ENCODE results near the gene NR3C2.
"Not testable (repeated sequence)": the region's sequence is repeated elsewhere in the genome, so short reads cannot be mapped to it uniquely, and the experiment has no call there.

Gene NR3C2

DNA sequence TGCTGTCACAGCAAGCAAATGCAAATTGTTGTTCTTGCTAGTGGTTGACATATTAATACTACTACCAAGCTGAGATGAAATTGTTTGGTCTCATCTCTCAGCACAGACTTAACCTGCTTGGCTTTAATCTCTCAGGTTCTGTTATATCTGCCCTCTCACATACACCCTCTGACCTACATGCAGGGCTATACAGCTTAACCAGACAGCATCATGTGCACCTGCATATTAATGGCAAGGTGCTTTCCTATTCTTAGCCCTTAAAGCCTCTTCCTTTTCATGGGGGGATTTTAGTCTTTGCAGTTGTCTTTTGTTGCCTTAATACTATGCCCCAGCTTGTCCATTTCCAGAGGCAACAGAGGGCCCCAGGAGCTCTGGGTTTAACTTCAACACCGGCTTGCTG is 114.5 kb downstream of the NR3C2 start:
- Mint-ChIP-seq H3K4me1 (peaks cover 33% of the 10 kb centered on the region), H3K36me3 (no peaks in the 10 kb centered on the region), H3K9me3 (peaks cover 4% of the 10 kb centered on the region), H3K4me3 (no peak overlapping the region), H3K27ac (no peak overlapping the region)
- DNase-seq (ENCODE audit: low spot score in 2 of 2): no peak
- no peak for ATAC-seq

DNA sequence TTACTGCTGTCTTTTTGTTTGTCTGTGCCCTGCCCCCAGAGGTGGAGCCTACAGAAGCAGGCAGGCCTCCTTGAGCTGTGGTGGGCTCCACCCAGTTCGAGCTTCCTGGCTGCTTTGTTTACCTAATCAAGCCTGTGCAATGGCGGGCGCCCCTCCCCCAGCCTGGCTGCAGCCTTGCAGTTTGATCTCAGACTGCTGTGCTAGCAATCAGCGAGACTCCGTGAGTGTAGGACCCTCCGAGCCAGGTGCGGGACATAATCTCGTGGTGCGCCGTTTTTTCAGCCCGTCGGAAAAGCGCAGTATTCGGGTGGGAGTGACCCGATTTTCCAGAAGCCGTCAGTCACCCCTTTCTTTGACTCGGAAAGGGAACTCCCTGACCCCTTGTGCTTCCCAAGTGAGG is 118.9 kb downstream of the NR3C2 start:
- ATAC-seq; H3K4me3 Mint-ChIP-seq; H3K27ac Mint-ChIP-seq; H3K9me3 Mint-ChIP-seq; DNase-seq (ENCODE audit: low spot score in 2 of 2); H3K36me3 Mint-ChIP-seq: not testable (repeated sequence)
- peaks cover 24% of the 10 kb centered on the region for H3K4me1 Mint-ChIP-seq

DNA sequence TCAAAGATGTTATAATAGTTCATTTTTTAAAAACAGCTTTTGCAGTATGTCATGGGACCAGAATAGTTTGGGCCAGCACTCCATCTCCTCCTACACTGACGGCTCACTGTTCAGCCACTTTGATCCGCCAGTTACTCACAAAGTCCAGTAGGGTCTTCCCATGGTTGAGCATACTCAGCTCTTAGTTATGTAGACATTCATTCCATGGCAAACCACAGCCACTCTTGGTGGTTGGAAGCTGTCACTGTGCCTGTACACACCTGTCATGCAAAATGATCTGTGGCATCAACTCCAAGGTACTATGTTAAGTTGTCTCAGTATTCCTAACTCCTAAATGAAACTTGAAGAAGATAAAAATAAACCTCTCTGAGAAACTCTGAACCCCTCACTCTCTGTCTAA is 127.2 kb downstream of the NR3C2 start:
- no peaks in the 10 kb centered on the region for H3K9me3 Mint-ChIP-seq
- no peaks in the 10 kb centered on the region for H3K36me3 Mint-ChIP-seq
- no peak overlapping the region for H3K4me3 Mint-ChIP-seq

DNA sequence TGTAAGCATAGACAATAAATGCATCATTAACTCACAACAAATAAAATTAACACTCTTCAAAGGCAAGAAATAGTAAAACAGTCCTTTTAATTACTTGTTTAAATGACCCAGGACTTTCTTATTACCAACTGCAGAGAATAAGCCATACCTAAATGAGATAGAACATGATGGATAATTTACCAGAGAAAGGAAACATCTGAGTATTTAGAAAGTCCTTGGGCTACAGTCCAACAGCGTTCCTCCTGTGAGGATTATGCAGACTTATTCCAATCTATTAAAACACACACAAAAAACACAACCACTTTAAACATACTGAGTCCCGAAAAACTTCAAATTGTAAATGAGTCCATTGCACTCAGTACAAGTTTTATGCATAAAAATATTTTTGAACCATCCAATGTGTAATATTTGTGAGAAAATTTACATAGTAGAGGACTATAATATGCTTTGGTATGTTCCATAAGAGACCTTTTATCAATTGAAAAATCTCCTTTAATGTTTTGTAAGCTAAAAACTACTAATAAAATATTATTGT is 129.2 kb downstream of the NR3C2 start:
- ATAC-seq: no peak
- H3K36me3 Mint-ChIP-seq: no peaks in the 10 kb centered on the region

More for the DNA sequence above, 127.2 kb downstream of the NR3C2 start:
- no peak for DNase-seq (ENCODE audit: low spot score in 2 of 2)
- ATAC-seq: peak; percentile 57
- Mint-ChIP-seq H3K4me1 (peaks cover 12% of the 10 kb centered on the region), H3K27ac (no peak overlapping the region)

GRCh38 chr4:148311526-148311925 is 130.7 kb downstream of the NR3C2 start:
- ATAC-seq (peak; percentile 83), DNase-seq (ENCODE audit: low spot score in 2 of 2) (no peak)
- no peaks in the 10 kb centered on the region for H3K9me3 Mint-ChIP-seq
- H3K4me1 Mint-ChIP-seq: peaks cover 12% of the 10 kb centered on the region
- H3K27ac Mint-ChIP-seq: no peak overlapping the region
- H3K36me3 Mint-ChIP-seq: no peaks in the 10 kb centered on the region
- no peak overlapping the region for H3K4me3 Mint-ChIP-seq

More for the DNA sequence above, 129.2 kb downstream of the NR3C2 start:
- H3K4me1 Mint-ChIP-seq: peaks cover 12% of the 10 kb centered on the region
- H3K4me3 Mint-ChIP-seq: no peak overlapping the region
- DNase-seq (ENCODE audit: low spot score in 2 of 2): no peak
- H3K27ac Mint-ChIP-seq: no peak overlapping the region
- H3K9me3 Mint-ChIP-seq: no peaks in the 10 kb centered on the region

DNA sequence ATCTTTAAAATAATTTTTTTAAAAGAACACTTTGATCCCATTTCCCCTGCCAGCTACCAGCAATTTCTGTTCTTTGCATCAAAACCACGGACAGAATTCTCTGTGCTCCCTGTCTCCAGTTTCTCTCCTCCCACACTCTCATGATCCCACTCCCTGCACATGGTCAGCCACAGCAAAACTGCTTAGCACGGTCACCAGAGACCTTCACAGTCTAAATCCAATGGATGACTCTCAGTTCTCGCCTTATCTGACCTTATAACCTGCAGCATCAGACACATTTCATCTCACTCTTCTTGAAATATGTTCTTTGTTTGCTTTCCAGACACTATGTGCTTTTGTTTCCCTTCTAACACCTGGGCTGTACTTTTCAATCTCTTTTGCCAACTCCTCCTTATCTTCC is 131.5 kb downstream of the NR3C2 start:
- Mint-ChIP-seq H3K9me3 (no peaks in the 10 kb centered on the region), H3K27ac (no peak overlapping the region), H3K4me3 (no peak overlapping the region), H3K36me3 (no peaks in the 10 kb centered on the region), H3K4me1 (peaks cover 12% of the 10 kb centered on the region)
- DNase-seq (ENCODE audit: low spot score in 2 of 2) (no peak), ATAC-seq (no peak)

GRCh38 chr4:148305751-148306150 is 136.5 kb downstream of the NR3C2 start:
- DNase-seq (ENCODE audit: low spot score in 2 of 2) (no peak), ATAC-seq (no peak)
- no peak overlapping the region for H3K27ac Mint-ChIP-seq
- no peaks in the 10 kb centered on the region for H3K4me1 Mint-ChIP-seq
- no peaks in the 10 kb centered on the region for H3K36me3 Mint-ChIP-seq
- peaks cover 3% of the 10 kb centered on the region for H3K9me3 Mint-ChIP-seq
- H3K4me3 Mint-ChIP-seq: no peak overlapping the region

- H3K4me3 Mint-ChIP-seq: no peak overlapping the region
- DNase-seq (ENCODE audit: low spot score in 2 of 2) (no peak), ATAC-seq (no peak)
- no peaks in the 10 kb centered on the region for H3K4me1 Mint-ChIP-seq
- H3K36me3 Mint-ChIP-seq: no peaks in the 10 kb centered on the region
- H3K27ac Mint-ChIP-seq: no peak overlapping the region
- H3K9me3 Mint-ChIP-seq: peaks cover 3% of the 10 kb centered on the region
These were observed 139.8 kb downstream of the NR3C2 start for GRCh38 chr4:148302416-148302815.

DNA sequence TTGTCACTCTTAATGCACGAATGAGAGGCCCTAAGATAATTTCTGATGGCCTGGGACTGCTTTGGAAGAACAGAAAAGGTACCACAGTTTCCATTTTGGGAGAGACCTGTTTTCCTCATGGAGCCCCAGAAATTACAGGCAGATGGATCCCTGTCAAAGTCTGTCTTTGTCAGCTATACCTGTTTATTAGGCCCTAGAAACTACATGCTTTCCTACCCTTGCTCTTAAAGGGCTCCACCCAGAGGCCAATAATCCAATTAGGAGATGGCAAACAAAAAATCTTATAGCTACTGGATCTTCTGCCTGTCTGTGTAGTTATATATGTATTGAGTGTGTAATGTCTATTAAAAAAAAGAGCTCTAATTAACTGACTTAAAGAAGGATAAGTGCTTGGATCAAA is 141.3 kb downstream of the NR3C2 start:
- ATAC-seq: no peak
- no peak overlapping the region for H3K27ac Mint-ChIP-seq
- peaks cover 3% of the 10 kb centered on the region for H3K9me3 Mint-ChIP-seq
- H3K36me3 Mint-ChIP-seq: no peaks in the 10 kb centered on the region
- H3K4me1 Mint-ChIP-seq: peaks cover under 1% of the 10 kb centered on the region
- H3K4me3 Mint-ChIP-seq: no peak overlapping the region
- DNase-seq (ENCODE audit: low spot score in 2 of 2): no peak

DNA sequence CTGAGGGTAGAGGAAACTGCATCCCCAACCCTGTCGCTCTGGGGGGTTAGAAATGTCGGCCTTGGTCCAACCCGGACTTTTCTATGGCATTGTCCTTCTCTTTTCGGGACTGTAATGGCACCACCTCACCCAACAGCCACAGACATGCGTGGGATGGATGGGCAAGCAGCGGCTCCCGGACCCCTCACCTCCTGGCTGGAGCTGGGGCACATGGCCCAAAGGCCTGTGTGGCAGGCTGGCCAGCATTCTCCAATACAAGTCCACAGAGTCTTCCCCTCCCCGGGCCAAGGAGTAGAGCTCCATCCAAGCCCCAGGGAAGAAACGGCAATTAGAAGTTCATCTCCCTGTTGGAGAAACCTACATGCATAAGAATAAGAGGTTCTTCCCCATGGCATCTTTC is 142.9 kb downstream of the NR3C2 start:
- no peak for ATAC-seq
- H3K27ac Mint-ChIP-seq: no peak overlapping the region
- DNase-seq (ENCODE audit: low spot score in 2 of 2): no peak
- H3K4me3 Mint-ChIP-seq: no peak overlapping the region
- no peaks in the 10 kb centered on the region for H3K36me3 Mint-ChIP-seq
- peaks cover 8% of the 10 kb centered on the region for H3K4me1 Mint-ChIP-seq
- peaks cover 3% of the 10 kb centered on the region for H3K9me3 Mint-ChIP-seq

- Mint-ChIP-seq H3K4me1 (peaks cover 8% of the 10 kb centered on the region), H3K27ac (no peak overlapping the region), H3K9me3 (peaks cover 3% of the 10 kb centered on the region), H3K4me3 (no peak overlapping the region), H3K36me3 (no peaks in the 10 kb centered on the region)
- DNase-seq (ENCODE audit: low spot score in 2 of 2) (no peak), ATAC-seq (no peak)
These were observed 145.7 kb downstream of the NR3C2 start for GRCh38 chr4:148296498-148296897.

- Mint-ChIP-seq H3K4me1 (peaks cover 8% of the 10 kb centered on the region), H3K9me3 (no peaks in the 10 kb centered on the region), H3K4me3 (no peak overlapping the region), H3K27ac (no peak overlapping the region), H3K36me3 (no peaks in the 10 kb centered on the region)
- DNase-seq (ENCODE audit: low spot score in 2 of 2): no peak
- no peak for ATAC-seq
These were observed 146.6 kb downstream of the NR3C2 start for GRCh38 chr4:148295642-148296041.

- no peak for DNase-seq (ENCODE audit: low spot score in 2 of 2)
- Mint-ChIP-seq H3K27ac (no peak overlapping the region), H3K4me1 (peaks cover 10% of the 10 kb centered on the region), H3K36me3 (no peaks in the 10 kb centered on the region), H3K4me3 (no peak overlapping the region), H3K9me3 (no peaks in the 10 kb centered on the region)
- ATAC-seq: peak; percentile 16
These were observed 148.6 kb downstream of the NR3C2 start for GRCh38 chr4:148293571-148293970.

GRCh38 chr4:148292686-148293085 is 149.5 kb downstream of the NR3C2 start:
- Mint-ChIP-seq H3K4me1 (peaks cover 15% of the 10 kb centered on the region), H3K27ac (no peak overlapping the region), H3K9me3 (no peaks in the 10 kb centered on the region), H3K4me3 (no peak overlapping the region), H3K36me3 (no peaks in the 10 kb centered on the region)
- ATAC-seq: no peak
- no peak for DNase-seq (ENCODE audit: low spot score in 2 of 2)

DNA sequence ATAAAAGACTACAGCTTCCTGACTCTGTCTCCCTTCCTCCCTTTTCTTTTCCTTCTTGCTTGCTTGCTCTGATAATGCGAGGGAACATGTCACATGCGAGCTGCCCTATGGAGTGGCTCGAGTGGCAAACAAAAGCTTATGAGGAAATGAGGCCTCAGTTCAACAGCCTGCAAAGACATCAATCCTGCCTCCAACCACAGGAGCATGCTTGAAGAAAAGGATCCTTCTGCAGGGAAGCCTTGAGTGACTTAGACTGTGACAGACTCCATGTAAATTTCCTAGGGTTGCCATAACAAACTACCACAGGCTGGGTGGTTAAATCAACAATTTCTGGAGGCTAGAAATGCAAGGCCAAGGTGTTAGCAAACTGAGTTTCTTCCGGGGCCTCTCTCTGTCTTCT is 152.5 kb downstream of the NR3C2 start:
- no peaks in the 10 kb centered on the region for H3K9me3 Mint-ChIP-seq
- H3K36me3 Mint-ChIP-seq: no peaks in the 10 kb centered on the region
- peaks cover 7% of the 10 kb centered on the region for H3K4me1 Mint-ChIP-seq
- no peak overlapping the region for H3K27ac Mint-ChIP-seq
- DNase-seq (ENCODE audit: low spot score in 2 of 2) (no peak), ATAC-seq (no peak)
- H3K4me3 Mint-ChIP-seq: no peak overlapping the region

- DNase-seq (ENCODE audit: low spot score in 2 of 2) (no peak), ATAC-seq (no peak)
- H3K27ac Mint-ChIP-seq: no peak overlapping the region
- no peaks in the 10 kb centered on the region for H3K9me3 Mint-ChIP-seq
- H3K4me3 Mint-ChIP-seq: no peak overlapping the region
- H3K4me1 Mint-ChIP-seq: peaks cover 7% of the 10 kb centered on the region
- no peaks in the 10 kb centered on the region for H3K36me3 Mint-ChIP-seq
These were observed 153.8 kb downstream of the NR3C2 start for GRCh38 chr4:148288448-148288847.

GRCh38 chr4:148287111-148287510 is 155.1 kb downstream of the NR3C2 start:
- Mint-ChIP-seq H3K27ac (no peak overlapping the region), H3K9me3 (no peaks in the 10 kb centered on the region), H3K4me3 (no peak overlapping the region), H3K36me3 (no peaks in the 10 kb centered on the region), H3K4me1 (peaks cover 15% of the 10 kb centered on the region)
- DNase-seq (ENCODE audit: low spot score in 2 of 2) (no peak), ATAC-seq (no peak)

Measured in stimulated activated effector memory CD8-positive, alpha-beta T cell treated with anti-CD3 and anti-CD28 coated beads, Interleukin-12 subunit alpha, Interleukin-12 subunit beta, amount 100 ng/mL, for 72 hours (primary cell).